Measurements from ENCODE around the gene NPAS3. TPM values are rescaled to one million over a fixed set of nuclear protein-coding genes. Genes with fewer than 3 reads are reported as not detected.

The NPAS3 gene
- total and polyA plus RNA-seq, 2 donors (not counting 3 experiments of a cell fraction or from before 2014, with no cell fraction given): 0.10 to 0.13 TPM

DNA sequence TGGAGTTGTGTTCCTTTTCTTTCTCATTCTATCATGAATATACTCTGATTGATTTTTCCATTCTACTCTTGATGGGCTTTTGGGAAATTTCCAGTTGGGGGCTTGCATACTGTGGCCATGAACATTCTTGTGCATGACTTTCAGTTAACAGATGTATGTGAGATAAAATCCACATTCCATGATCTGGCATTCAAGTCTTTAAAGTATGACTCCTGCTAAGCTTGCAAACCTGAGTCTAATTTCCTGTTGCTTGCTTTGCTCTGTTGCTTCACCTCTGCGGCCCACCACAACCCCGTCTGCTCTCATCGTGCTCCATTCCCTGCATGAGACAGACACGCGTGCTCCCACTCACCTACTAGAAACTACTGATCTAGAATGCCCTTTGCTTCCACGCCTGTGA, 24.3 kb upstream of the NPAS3 start:
- H3K79me2 ChIP-seq (ENCODE audit: control insufficient read depth, insufficient read depth, low read length): no peaks in the 10 kb centered on the region
- FAIRE-seq (no peak), DNase-seq (ENCODE audit: low read depth, low spot score) (no peak)
- H3K27me3 ChIP-seq (ENCODE audit: control insufficient read depth in 2 of 2, insufficient read depth in 2 of 2, low read length in 2 of 2): peaks cover 0 to 2% of the 10 kb centered on the region in 2 experiments
- H4K20me1 ChIP-seq (replicated peaks; ENCODE audit: control insufficient read depth, extremely low read depth, insufficient read depth, low read length): no peaks in the 10 kb centered on the region
- H3K9ac ChIP-seq (replicated peaks; ENCODE audit: extremely low read depth, insufficient read depth, low read length): no peak overlapping the region
- H3K4me3 ChIP-seq (replicated peaks in 1 of 3; ENCODE audit: insufficient read depth in 1 of 3, low read depth in 1 of 3, low read length in 3 of 3): no peak overlapping the region
- no peak for TF ChIP-seq FOS (IDR thresholded peaks at IDR 0.05; ENCODE audit: borderline replicate concordance, insufficient read depth, low read length)
- TF ChIP-seq MYC (IDR thresholded peaks at IDR 0.05; ENCODE audit: low read depth, low read length): no peak
- TF ChIP-seq, protein P1, sequence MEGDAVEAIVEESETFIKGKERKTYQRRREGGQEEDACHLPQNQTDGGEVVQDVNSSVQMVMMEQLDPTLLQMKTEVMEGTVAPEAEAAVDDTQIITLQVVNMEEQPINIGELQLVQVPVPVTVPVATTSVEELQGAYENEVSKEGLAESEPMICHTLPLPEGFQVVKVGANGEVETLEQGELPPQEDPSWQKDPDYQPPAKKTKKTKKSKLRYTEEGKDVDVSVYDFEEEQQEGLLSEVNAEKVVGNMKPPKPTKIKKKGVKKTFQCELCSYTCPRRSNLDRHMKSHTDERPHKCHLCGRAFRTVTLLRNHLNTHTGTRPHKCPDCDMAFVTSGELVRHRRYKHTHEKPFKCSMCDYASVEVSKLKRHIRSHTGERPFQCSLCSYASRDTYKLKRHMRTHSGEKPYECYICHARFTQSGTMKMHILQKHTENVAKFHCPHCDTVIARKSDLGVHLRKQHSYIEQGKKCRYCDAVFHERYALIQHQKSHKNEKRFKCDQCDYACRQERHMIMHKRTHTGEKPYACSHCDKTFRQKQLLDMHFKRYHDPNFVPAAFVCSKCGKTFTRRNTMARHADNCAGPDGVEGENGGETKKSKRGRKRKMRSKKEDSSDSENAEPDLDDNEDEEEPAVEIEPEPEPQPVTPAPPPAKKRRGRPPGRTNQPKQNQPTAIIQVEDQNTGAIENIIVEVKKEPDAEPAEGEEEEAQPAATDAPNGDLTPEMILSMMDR (IDR thresholded peaks at IDR 0.05; ENCODE audit: extremely low read depth in 1 of 2, insufficient read depth in 1 of 2, low read depth in 1 of 2, low read length in 2 of 2): no peak
- no peak for TF ChIP-seq POLR2A (IDR thresholded peaks at IDR 0.05; ENCODE audit: low read depth, low read length)
- TF ChIP-seq EZH2 (IDR thresholded peaks at IDR 0.05; ENCODE audit: borderline replicate concordance, low read depth, low read length, severe bottlenecking): no peak
- no peak for TF ChIP-seq POLR2AphosphoS5 (IDR thresholded peaks at IDR 0.05; ENCODE audit: insufficient read depth, low read depth, low read length)
- no peak for TF ChIP-seq GATA2 (IDR thresholded peaks at IDR 0.05; ENCODE audit: insufficient read depth, insufficient read length, low read depth, low read length)
- TF ChIP-seq, protein P2, sequence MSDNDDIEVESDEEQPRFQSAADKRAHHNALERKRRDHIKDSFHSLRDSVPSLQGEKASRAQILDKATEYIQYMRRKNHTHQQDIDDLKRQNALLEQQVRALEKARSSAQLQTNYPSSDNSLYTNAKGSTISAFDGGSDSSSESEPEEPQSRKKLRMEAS (IDR thresholded peaks at IDR 0.05; ENCODE audit: insufficient read depth, insufficient read length): no peak
- TF ChIP-seq JUN (IDR thresholded peaks at IDR 0.05; ENCODE audit: borderline replicate concordance, insufficient read depth, insufficient read length, low read depth): no peak
- intact Hi-C loops (cut with micrococcal nuclease) (no loop called here), dilution Hi-C loops (cut with MboI; ENCODE audit: extremely low pct_ligation_motif_present, low sequenced_read_pairs) (no loop called here)
- BruUV-seq (replicated peaks): no TSS peak
- H3K27ac ChIP-seq (ENCODE audit: insufficient read depth, low read depth, low read length): no peak overlapping the region
- H3K4me2 ChIP-seq (ENCODE audit: insufficient read depth, low read length): no peak overlapping the region
- no peaks in the 10 kb centered on the region for H3K9me1 ChIP-seq (replicated peaks; ENCODE audit: control insufficient read depth, extremely low read depth, insufficient read depth, low read length)
- H3K9me3 ChIP-seq (replicated peaks; ENCODE audit: control insufficient read depth, insufficient read depth, low read length): no peaks in the 10 kb centered on the region
- H2AFZ ChIP-seq (ENCODE audit: low read depth, low read length): no peak overlapping the region
- no peaks in the 10 kb centered on the region for H3K4me1 ChIP-seq (ENCODE audit: control insufficient read depth, extremely low read depth, insufficient read depth, low read length)
- no peaks in the 10 kb centered on the region for H3K36me3 ChIP-seq (ENCODE audit: control insufficient read depth in 2 of 2, extremely low read depth in 1 of 2, insufficient read depth in 2 of 2, low read length in 2 of 2)
- POLR2A ChIA-PET: no interaction called here
- CTCF ChIA-PET: interaction anchor here (0.9 kb wide), 1 partner anchor 18 kb away, joined by 3 read pairs; no protein-coding TSS in a partner anchor

Data from endothelial cell of umbilical vein (primary cell).